ENCODE results near the gene GRAMD1C.

The GRAMD1C gene

DNA sequence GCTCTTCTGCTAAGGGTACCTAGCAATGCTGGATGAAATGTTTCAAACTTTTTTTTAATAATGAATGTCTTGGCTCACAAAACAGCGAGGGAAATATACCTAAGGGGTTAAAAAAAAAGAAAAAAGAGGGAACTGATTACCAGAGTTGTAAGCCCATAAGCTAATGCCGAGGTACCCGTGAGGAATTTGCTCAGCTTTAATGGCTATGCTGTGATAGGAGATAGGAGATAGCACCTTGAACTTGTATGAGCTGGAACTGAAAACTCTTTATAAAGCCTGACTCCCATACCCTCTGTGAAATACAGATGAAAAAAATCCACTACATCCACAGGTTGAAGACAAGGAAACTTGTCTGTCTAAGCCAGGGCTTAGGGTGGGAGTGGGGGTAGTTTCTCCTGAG, 13.9 kb downstream of the GRAMD1C start:
- no peak for DNase-seq

DNA sequence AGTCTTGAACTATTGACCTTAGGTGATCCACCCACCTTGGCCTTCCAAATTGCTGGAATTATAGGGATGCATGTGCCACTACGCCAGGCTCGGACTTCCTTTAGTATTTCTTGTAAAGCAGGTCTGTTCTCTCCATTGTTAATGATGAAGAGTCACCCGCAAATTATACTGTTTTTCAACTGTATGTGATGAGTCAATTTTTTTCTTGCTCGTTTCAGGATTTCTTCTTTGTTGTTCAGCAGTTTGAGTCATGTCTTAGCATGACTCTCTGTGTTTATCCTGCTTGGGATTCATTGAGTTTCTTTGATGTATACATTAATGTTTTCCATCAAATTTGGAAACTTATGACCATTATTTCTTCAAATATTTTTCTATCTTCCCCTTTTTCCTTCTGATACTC, 28.9 kb downstream of the GRAMD1C start:
- no peak for DNase-seq

GRCh38 chr3:113873293-113873692, 34.7 kb downstream of the GRAMD1C start:
- no peak for DNase-seq

DNA sequence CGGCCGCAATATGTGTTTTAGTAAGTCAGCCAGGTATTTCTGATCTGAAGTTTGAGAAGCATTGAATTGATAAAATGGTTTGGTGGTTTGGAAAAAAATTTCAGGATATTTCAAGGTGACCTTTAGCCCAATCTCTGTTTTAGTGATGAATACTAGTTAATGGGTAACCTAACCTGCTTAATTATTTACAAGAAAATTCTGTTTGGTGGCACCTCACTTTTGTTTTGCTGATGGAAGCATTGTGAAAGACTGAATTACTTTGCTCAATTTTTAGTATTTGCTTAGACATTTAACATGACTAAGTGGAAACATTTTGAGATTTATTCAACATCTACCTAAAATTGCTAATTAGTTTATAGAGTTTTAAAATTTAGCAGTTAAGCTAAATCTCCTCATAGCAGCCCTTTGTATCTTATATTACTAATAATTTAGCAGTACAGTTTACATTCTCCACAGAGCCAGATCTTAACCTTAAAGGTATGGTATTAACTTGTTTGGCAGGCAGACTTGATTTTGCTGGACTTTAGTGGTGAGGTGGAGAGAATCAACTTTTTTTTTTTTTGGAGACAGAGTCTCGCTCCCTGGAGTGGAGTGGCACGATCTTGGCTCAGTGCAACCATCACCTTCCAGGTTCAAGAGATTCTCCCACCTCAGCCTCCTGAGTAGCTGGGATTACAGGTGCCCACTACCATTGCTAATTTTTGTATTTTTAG, 35.4 kb downstream of the GRAMD1C start:
- DNase-seq = no peak

DNA sequence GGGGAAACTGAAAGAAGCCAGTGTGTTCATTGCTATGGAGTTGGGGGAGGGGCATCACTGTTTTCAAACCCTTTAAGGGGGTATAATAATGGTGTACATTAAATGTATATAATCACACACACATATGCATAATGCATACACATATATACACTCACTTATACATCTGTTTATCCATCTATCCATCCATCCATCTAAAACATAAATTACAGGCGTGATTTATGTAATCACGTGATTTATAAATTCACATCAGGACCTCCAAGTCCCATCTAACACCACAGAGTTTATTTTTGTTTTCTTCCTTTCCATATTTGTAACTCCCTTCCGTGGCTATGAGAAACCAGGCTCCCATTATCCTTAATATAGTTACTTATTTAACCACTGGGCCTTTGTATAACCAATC, 39.8 kb downstream of the GRAMD1C start:
- no peak for DNase-seq

DNA sequence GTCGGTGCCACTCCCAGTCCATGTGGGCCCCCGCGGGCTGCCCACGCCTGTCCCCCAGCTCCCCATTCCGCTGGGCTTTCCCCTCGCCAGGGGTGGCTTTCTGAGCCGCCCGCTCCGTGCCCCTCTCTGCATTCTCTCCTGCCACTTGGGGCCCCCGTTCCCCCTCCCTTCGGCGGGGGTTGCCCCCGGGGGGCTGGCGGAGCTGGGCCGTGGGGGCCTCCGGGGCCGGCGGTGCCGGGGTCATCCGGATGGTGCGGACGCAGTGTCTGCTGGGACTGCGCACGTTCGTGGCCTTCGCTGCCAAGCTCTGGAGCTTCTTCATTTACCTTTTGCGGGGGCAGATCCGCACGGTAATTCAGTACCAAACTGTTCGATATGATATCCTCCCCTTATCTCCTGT, 46.5 kb downstream of the GRAMD1C start:
- DNase-seq = no peak

DNA sequence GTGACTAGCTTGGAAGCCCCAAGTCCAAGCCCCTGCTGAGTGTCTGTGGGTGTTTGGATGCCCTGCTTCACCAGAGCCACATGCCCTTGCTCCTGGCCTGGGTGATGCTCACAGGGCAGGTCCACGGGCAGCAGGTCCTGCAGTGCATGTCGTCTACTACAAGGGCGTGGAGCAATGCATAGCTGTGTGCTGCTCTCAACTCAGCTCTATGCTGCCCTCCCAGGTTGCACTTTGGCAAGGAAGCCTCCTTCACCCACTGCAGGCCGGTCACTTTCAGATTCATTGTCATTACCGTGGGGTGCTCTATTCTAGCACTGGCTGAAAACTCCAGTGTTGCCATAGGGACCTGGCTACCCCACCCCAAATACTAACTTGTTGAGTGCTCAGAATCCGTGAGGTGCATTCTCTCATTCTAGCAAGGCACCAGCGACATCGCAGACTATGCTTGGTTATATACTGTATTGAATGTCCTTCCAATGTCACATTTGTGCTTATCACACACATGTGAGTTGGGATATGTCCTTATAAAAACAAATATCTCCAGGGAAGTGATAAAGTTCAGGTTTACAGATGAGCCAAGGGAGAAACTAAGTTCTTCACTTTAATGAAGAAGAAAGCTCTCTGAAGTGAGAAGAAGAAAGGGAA, 51.8 kb downstream of the GRAMD1C start:
- no peak for DNase-seq

DNA sequence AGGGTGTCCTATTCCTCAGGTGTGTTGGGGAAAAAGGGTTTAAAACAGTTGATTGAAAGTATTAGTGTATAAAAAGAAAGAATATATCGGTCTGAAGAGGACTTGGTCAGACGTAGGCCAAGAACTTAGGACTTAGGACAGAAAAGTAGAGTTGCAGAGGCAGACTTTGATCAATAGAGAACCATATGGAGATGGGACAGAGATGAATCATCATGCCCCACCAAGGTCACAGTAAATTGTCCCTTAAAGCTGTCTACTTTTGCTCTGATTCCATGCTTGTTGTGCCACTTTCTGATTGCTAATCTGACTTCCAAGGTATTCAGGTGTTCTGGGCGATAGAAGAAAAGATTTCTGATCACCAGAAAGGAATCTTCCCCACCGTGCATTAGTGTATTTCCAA, 56.3 kb downstream of the GRAMD1C start:
- no peak for DNase-seq

DNA sequence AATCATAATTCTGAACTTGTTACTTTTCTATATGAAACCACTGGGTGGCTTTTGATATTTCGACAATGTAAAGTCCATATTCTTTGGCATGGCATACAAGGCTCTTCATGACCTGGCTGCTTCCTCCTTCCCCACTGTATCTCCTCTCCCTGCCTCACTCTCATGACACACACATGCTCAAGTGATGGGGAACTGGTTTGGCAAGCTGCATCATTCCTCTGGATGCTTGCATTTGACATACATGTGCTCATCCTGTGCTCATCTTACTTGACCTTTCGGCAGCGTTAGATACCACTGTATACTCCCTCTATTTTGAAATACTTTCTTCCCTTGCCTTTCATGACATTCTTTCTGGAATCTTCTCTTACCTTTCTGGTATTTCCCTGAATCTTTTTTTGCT, 57.4 kb downstream of the GRAMD1C start:
- DNase-seq = no peak

- no peak for DNase-seq
Observed at GRCh38 chr3:113896930-113897329, 58.3 kb downstream of the GRAMD1C start.

DNA sequence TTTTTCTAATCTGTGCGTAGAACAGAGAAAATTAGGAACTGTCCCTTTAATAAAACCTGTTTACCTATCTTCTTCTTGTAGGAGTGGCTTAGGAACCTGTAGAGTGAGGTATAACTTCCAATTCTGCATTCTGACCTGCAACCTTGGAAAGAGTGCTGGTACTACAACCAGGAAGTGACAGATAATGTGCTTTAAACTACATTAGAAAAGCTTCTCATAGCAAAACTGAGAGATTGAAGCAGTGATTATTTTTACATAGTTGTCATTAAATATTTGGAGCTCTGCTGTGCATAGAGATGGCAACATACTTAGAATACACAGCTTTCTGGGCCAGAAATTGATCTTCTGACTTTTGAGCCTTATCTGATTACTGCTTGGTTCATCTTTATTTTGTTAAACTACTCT, 58.8 kb downstream of the GRAMD1C start:
- DNase-seq = peak in 1 of 5 experiments; percentile 48

DNA sequence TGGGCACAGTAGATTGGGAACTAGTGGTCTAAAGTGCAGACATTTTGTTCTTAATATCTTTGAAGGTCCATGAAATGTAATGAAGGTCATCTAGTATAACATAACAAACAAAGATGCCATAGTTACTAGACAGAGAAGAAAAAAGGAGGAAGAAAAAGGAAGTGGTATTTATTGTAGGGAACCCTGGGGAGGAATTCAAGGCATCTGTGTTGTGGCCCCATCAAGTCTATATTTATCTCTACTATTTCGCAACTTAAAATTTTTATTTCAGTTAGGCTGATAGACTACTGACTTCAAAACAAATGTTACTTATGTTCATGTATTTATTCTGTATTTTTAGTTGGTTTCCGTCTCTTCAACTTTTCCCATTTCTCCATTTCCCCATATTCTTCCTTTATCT, 60.3 kb downstream of the GRAMD1C start:
- no peak for DNase-seq

- DNase-seq = no peak
Observed at GRCh38 chr3:113906568-113907140, 68.1 kb downstream of the GRAMD1C start.

DNA sequence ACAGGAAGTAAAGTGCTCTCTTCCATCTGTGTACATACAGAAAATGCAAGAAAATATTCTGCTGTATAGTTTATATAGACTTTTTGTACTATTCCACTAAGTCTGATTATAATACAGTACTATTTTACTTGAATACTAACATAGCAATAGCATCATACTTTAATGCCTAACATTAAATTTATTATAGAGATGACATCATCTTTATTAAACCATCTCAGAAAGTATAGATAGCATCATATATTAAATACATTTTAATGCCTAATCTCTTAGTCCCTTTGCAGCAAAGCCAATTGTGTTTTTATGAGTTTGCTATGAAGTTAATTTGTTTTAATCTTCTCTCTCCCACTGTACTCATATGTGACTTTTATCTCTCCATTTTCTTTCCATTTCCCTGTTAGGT, 69.5 kb downstream of the GRAMD1C start:
- no peak for DNase-seq

DNA sequence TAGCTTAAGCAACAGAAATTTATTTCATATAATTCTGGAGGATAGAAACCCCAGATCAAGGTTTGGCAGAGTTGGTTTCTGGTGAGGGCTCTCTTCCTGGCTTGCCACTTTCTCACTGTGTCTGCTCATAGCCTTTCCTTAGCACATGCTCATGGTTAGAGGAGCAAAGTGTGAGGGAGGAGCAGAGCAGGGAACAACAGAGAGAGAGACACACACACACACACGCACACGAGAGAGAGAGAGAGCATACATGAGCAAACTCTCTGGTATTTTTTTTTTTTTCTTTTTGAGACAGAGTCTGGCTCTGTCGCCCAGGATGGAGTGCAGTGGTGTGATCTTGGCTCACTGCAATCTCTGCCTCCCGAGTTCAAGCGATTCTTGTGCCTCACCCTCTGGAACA, 72.4 kb downstream of the GRAMD1C start:
- DNase-seq = no peak

DNA sequence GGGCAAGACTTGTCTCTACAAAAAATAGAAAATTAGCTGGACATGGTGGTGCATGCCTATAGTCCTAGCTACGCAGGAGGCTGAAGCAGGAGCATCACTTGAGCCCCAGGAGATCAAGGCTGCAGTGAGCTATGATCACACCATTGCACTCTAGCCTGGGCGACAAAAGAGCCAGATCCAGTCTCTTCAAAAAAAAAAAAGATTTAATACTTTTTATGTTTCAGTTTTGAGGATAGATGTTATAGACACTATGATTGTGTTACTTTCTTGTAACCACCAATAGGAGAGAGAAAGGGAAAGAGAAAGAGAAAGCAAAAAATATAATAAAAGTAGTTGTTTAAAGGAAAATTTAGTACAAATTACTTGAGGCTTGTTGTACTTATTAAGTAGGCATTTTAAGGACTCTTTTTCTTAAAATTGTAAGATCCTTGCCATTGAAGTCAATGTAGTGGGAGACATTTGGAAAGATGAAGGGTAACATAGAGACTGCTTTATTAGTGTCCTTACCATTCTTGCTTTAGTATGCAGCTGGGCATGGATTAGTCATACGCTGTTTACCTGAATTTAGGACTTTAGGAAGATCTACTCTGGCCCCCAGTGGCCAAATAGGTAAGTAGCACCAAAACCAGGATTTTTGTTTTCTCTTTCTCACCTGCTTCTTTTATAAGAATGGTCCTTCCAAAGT, 74.1 kb downstream of the GRAMD1C start:
- peak in 2 of 5 experiments; percentile 27 to 69 for DNase-seq

GRCh38 chr3:113914646-113915045, 76.1 kb downstream of the GRAMD1C start:
- no peak for DNase-seq

GRCh38 chr3:113927556-113927955, 89.0 kb downstream of the GRAMD1C start:
- no peak for DNase-seq

GRCh38 chr3:113946831-113947230, 108.2 kb downstream of the GRAMD1C start:
- DNase-seq = no peak

- peak; percentile 47 to 72 (median 61) for DNase-seq
Observed at GRCh38 chr3:113947372-113948014, 108.9 kb downstream of the GRAMD1C start, which contains the start of gene ZDHHC23. TSS of gene ZDHHC23 (plus strand) at chr3:113948013. CDS start at chr3:113948803, 790 bp downstream.

GRCh38 chr3:113948015-113948917, 109.7 kb downstream of the GRAMD1C start:
- peak in 4 of 5 experiments; percentile 3 to 22 (median 9) for DNase-seq

DNA sequence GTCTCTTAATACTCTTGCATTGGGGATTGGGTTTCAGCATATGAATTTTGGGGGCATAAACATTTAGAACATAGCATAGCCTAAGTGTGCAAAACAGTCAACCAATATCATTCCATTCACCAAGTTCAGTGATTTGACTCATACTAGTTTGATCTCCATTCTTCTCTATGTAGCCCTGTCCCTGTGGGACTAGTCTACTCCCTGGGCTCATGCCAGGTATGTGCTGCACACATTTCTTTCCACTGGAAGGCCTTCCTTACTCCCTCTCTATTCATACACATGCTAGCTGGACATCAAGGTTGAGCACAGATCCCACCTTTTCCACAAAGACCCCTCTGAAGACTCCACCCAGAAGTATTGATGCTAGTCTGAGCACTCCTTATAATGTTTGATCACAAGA, 114.3 kb downstream of the GRAMD1C start:
- DNase-seq = no peak

Measured in T-helper 2 cell (primary cell).